ENCODE results near the gene CCDC188. TPM values are rescaled to one million over a fixed set of nuclear protein-coding genes. Genes with fewer than 3 reads are reported as not detected.

The CCDC188 gene
- total and polyA plus RNA-seq, 2 of the 13 experiments (the other 11 are each of a cell fraction or from before 2014, with no cell fraction given): not detected

GRCh38 chr22:20131859-20132685 is 18.8 kb downstream of the CCDC188 start (continued):
- TF ChIP-seq ZNF503 (CRISPR knock-in tag; IDR thresholded peaks at IDR 0.05) (no peak), IRF9 (CRISPR knock-in tag; IDR thresholded peaks at IDR 0.05; ENCODE audit: borderline replicate concordance) (peak; percentile 55; the same call in 1 of the 2 replicates), KLF16 (CRISPR knock-in tag; IDR thresholded peaks at IDR 0.05) (no peak), ZFP62 (CRISPR knock-in tag; IDR thresholded peaks at IDR 0.05) (no peak), PAF1 (CRISPR knock-in tag; IDR thresholded peaks at IDR 0.05) (no peak), ATF7-NPFF (CRISPR knock-in tag; IDR thresholded peaks at IDR 0.05; ENCODE audit: low read depth) (no peak), MLX (CRISPR knock-in tag; IDR thresholded peaks at IDR 0.05) (no peak), FUBP1 (CRISPR knock-in tag; IDR thresholded peaks at IDR 0.05; ENCODE audit: borderline replicate concordance) (no peak), ZNF770 (CRISPR knock-in tag; IDR thresholded peaks at IDR 0.05) (no peak), KLF15 (CRISPR knock-in tag; IDR thresholded peaks at IDR 0.05; ENCODE audit: borderline replicate concordance) (no peak), ZNF264 (CRISPR knock-in tag; IDR thresholded peaks at IDR 0.05) (no peak), ZBTB33 (CRISPR knock-in tag; IDR thresholded peaks at IDR 0.05) (no peak), NONO (IDR thresholded peaks at IDR 0.05) (no peak), NONO (CRISPR knock-in tag; conservative IDR thresholded peaks at IDR 0.05) (no peak), RELA (CRISPR knock-in tag; IDR thresholded peaks at IDR 0.05) (no peak), ZNF30 (CRISPR knock-in tag; IDR thresholded peaks at IDR 0.05) (no peak), ZFP41 (CRISPR knock-in tag; IDR thresholded peaks at IDR 0.05; ENCODE audit: borderline replicate concordance) (no peak), MAFF (IDR thresholded peaks at IDR 0.05; ENCODE audit: low read depth, low read length) (no peak), THYN1 (CRISPR knock-in tag; IDR thresholded peaks at IDR 0.05; ENCODE audit: borderline replicate concordance, low read depth) (no peak)
